HG03280 (cell line): ENCODE results near the gene CD180.

ENCODE experiments used
- ATAC-seq: cut with Tn5 transposase; IDR thresholded peaks from one replicate; pipeline ENCODE4 v1.9.1; 2021; ENCODE audit warnings: mild to moderate bottlenecking, moderate library complexity; ENCODE audit not compliant: unreplicated experiment

Gene CD180

DNA sequence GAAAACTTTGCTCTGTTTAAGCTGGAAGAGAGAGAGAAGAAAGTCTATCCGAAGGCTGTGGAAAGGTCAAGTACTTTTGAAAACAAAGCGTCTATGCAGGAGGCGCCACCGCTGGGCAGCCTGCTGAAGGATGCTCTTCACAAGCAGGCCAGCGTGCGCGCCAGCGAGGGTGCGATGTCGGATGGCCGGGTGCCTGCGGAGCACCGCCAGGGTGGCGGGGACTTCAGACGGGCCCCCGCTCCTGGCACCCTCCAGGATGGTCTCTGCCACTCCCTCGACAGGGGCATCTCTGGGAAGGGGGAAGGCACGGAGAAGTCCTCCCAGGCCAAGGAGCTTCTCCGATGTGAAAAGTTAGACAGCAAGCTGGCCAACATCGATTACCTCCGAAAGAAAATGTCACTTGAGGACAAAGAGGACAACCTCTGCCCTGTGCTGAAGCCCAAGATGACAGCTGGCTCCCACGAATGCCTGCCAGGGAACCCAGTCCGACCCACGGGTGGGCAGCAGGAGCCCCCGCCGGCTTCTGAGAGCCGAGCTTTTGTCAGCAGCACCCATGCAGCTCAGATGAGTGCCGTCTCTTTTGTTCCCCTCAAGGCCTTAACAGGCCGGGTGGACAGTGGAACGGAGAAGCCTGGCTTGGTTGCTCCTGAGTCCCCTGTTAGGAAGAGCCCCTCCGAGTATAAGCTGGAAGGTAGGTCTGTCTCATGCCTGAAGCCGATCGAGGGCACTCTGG lies 32.6 kb downstream of the CD180 start:
- no peak for ATAC-seq

- no peak for ATAC-seq
These were observed 33.3 kb downstream of the CD180 start for GRCh38 chr5:67163231-67163756.

- no peak for ATAC-seq
These were observed 34.8 kb downstream of the CD180 start for GRCh38 chr5:67161767-67162166.

DNA sequence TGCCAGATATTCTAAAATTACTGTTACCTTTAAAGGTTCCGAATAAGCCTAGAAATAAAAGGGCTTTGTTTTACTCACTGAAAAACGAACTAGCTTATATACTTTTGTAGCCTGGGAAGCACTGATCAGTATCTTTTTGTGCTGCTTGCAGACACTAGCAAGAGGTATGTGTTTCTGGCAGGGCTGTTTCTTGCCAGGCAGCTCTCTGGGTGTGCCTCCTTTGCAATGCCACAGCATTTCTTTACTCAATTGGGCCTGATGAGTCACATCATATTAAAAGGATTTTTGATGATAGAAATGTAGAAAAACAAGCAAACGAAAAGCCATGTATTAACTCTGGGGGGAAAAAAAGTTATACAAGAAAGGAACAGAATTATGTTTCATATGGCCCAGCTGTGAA lies 35.6 kb downstream of the CD180 start:
- ATAC-seq: no peak

- ATAC-seq: no peak
These were observed 36.3 kb downstream of the CD180 start for GRCh38 chr5:67160272-67160671.

GRCh38 chr5:67156976-67157583 lies 39.5 kb downstream of the CD180 start:
- peak; percentile 65 for ATAC-seq

DNA sequence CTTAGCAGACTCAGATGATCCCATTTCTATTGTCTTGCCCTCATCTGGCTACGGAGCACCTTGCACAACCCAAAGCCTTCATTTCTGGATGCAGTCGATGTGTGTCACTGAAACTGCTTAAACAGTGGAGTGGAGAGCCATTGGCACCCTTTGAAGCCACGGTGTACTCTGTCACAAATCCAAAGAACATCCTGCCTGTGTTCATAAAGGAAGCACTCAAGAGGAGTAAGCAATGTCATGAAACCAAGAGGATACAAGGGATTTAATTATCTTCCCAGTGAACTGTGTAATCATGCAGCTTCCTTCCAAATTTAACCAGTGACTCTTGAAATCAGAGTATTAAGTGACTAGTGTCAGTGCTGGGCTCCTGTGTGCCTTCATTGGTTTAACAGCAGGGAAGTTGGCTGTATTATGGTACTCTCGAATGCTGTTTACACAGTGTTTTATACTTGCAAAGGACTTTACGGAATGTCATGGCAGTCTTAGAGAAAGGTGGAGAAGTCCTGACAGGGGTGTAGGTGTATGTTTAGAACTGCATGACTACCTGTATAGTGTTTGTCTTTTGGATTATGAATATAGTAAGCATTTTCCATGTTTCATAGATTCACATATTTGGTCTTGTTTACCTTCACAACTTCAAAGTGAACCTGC lies 41.9 kb downstream of the CD180 start:
- ATAC-seq: no peak

GRCh38 chr5:67153292-67153691 lies 43.3 kb downstream of the CD180 start:
- no peak for ATAC-seq

- no peak for ATAC-seq
These were observed 44.2 kb downstream of the CD180 start for GRCh38 chr5:67152400-67152799.

DNA sequence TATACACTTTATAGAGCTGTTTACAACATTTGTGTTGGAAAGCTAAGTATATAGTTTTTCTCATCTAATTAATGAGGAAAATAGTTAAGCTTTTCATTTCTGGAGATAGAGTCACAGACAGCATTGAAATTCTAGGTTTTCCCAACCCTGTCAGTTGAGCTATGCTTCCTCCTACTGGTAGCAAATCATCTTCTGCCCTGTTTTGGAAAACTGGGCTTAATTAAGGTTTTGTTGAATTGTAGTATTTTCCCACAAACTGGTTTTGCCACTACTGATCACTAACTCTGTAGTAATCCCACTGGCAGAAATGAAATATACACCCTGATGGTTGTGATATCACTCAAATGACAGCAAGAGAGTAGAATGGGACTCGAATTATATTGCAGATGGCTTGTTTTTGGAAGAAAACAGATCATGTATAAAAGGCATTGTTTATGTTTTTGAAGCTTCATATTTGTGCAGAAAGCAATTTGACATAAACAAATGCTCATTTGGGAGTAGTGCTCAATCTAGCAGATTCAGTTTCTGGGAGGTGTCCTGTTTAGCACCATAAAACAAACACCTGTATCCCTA lies 46.6 kb downstream of the CD180 start:
- ATAC-seq: no peak

DNA sequence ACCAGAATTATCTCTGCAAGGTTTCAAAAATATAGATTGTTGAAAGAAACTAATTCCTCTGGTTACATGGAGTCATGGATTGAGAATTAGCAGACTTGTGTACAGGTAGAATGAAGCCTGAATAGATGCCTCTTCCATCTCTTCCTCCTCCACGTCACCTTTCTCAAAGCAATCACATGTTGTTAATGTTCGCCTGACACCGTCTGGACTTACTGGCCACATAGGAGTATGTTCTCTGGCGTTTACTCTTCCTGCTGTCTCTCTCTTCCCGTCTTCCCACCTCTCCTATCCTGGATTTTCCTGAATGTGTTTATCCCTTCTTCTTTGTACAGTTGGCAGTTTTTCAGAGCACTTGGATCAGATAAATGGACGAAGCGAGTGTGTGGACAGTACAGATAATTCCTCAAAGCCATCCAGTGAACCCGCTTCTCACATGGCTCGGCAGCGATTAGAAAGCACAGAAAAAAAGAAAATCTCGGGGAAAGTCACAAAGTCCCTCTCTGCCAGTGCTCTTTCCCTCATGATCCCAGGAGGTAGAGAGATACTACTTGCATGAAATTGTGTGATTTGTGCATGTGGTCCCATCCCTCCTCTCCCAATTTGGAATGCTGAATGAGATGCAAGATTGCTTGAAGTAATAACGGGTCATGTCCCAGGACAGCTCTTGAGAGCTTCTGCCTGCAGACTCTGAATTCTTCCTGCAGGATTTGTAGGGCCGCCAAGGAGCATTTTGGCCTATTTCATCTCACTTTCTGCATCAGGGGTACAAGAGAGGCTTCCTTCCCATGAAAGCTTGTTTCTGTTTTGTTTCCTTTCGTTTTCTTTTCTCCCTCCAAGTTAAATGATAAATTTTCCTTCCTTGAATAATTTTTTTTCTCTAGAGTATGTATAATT lies 47.3 kb downstream of the CD180 start:
- ATAC-seq: no peak

DNA sequence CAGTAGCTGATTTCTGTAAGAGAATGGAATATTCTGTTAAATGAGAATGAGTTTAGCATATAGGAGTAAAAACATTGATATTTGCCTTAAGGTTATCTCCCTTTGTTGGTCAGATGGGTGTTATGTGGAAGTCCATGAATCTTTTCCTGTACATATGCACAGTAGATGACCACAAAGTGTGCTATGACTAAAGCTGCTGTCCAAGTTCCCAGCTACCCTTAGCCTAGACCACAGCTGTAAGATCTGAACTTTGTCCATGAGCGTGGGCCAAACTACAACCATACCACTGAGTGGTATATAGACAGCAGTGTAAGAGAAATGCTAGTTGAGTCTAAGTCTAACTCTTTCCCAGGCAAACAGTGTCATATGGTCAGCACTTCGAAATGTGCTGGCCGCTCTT lies 48.8 kb downstream of the CD180 start:
- ATAC-seq: no peak

GRCh38 chr5:67146981-67147380 lies 49.6 kb downstream of the CD180 start:
- ATAC-seq: no peak

DNA sequence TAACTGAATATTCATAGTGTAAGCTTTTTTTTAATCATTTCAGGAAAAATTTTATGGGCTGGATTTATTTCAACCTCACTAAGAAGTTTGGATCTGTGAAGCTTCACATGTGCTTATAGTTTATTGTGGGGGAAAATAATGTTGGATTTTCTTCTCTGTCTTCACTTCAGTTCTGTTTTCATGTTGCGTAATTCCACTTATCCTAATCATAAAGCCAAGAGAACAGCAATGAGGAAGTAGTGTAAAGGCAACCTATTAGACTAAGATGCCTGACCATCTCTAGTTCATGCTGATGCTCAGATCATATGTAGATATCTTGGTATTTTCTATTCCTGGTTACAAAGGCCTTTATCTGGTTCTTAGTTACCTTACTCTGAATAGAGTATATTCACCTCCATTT lies 50.0 kb downstream of the CD180 start:
- ATAC-seq: no peak

DNA sequence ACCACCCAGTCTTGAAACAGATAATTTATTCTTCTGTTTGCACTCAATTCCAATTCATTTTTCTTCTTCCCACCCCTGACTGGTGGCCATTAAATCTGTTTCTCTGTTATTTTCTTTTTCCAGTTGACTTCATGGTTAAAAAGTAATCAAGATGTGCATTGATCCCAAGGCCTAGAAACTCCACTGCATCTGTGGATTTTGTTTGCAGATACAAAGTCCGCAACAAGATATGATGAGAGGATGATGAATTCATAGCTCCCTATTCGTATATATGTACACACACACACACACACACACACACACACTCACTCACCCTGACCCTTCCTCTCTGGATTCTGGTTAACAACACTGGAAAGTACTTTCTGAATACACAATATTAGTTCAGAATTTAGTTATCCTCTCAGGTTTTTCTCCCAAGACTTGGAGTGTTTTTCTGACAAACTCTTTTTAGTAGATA lies 52.4 kb downstream of the CD180 start:
- no peak for ATAC-seq

DNA sequence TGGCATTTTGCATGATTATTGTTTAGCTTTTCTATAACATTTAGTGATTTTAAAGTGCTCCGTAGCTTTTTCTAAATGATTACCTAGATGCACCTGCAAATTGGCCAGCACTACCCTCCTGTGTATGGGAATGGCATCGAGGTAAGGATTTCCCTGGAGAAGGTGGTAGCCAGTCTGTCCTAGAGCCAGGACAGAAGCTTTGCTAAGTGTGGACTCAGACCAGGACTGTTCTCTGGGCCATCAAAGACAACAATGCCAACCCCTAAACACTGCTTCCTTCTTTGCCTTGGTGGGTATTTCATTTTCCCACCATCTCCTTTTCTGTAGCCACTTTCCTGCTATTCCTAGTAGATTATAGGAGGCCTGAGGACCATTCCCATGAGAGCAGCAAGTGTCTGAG lies 53.0 kb downstream of the CD180 start:
- no peak for ATAC-seq

DNA sequence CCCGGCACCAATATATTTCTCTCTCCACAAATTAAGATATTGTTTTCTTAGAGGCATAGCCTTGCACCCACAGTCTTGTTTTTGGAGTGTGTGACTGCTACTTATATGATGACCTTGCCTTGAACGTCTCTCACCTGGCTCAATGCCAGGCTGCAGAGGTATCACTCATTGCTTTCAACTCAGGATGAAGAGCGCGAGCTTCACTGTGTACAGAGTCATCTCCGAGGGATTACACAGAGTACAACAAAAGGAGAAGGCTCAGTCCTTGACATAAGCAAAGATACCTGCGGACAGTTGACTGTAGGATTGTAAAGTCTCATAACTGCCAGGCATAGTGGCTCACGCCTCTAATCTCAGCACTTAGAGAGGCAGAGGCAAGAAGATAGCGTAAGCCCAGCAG lies 53.8 kb downstream of the CD180 start:
- ATAC-seq: no peak

DNA sequence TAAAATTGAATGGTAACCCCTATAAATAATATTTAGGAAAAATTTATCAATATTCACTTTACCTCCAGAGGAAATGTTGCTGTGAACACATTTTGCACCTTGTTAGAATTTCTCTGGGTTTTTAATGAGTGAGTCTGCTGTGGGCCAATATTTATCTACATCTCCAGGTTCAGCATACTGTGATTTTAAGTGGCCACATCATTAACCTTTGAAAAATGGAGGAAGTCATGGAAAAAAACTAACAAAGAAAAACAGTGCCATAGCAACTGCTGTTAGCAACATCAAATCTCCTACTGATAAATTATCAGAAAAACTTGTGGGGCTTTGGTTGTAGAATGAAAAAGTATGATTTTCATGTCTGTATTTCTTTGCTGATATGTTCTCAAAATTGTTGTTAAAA lies 55.0 kb downstream of the CD180 start:
- ATAC-seq: no peak

- no peak for ATAC-seq
These were observed 56.2 kb downstream of the CD180 start for GRCh38 chr5:67140413-67140812.

GRCh38 chr5:67139030-67139429 lies 57.6 kb downstream of the CD180 start:
- no peak for ATAC-seq
